NCI-H1436 (cell line): ENCODE data around the gene HDHD3.
"Not testable (repeated sequence)": the region's sequence is repeated elsewhere in the genome, so short reads cannot be mapped to it uniquely, and the experiment has no call there.

Source experiments
- DNase-seq: peaks from one replicate; lab custom pipeline; 2025; lab: John Stamatoyannopoulos, UW

HDHD3 gene

GRCh38 chr9:113389451-113389850, 12.7 kb upstream of the HDHD3 start:
- no peak for DNase-seq

GRCh38 chr9:113388833-113389232, 12.0 kb upstream of the HDHD3 start:
- DNase-seq, result no peak

GRCh38 chr9:113387560-113388230, 10.9 kb upstream of the HDHD3 start:
- DNase-seq, result no peak

GRCh38 chr9:113386571-113387393, 10.0 kb upstream of the HDHD3 start:
- DNase-seq, result no peak

- DNase-seq, result no peak
These were observed 5.2 kb upstream of the HDHD3 start for GRCh38 chr9:113381909-113382411.

GRCh38 chr9:113381441-113381840, 4.7 kb upstream of the HDHD3 start:
- DNase-seq, result not testable (repeated sequence)

GRCh38 chr9:113380869-113381378, 4.1 kb upstream of the HDHD3 start:
- DNase-seq, result no peak

GRCh38 chr9:113379829-113380210, 3.0 kb upstream of the HDHD3 start:
- DNase-seq, result not testable (repeated sequence)

GRCh38 chr9:113379094-113379828, 2.5 kb upstream of the HDHD3 start:
- not testable (repeated sequence) for DNase-seq

- no peak for DNase-seq
These were observed 1.4 kb downstream of the HDHD3 start for GRCh38 chr9:113375057-113376023.

GRCh38 chr9:113373676-113374392, 3.0 kb downstream of the HDHD3 start:
- DNase-seq, result no peak

- DNase-seq, result no peak
These were observed 3.5 kb downstream of the HDHD3 start for GRCh38 chr9:113373256-113373655.

GRCh38 chr9:113372059-113372458, 4.7 kb downstream of the HDHD3 start:
- DNase-seq, result no peak

GRCh38 chr9:113370806-113371325, 5.9 kb downstream of the HDHD3 start:
- DNase-seq, result no peak

GRCh38 chr9:113369855-113370140, 7.0 kb downstream of the HDHD3 start:
- DNase-seq, result no peak

GRCh38 chr9:113368982-113369854, 7.6 kb downstream of the HDHD3 start:
- DNase-seq, result no peak

- no peak for DNase-seq
These were observed 8.3 kb downstream of the HDHD3 start for GRCh38 chr9:113368348-113368981.

GRCh38 chr9:113365652-113366051, 11.1 kb downstream of the HDHD3 start:
- DNase-seq, result not testable (repeated sequence)

GRCh38 chr9:113364951-113365350, 11.8 kb downstream of the HDHD3 start:
- no peak for DNase-seq
